ENCODE measurements around the gene CTBP2. TPM values are rescaled to one million over a fixed set of nuclear protein-coding genes. Genes with fewer than 3 reads are reported as not detected.

Gene CTBP2
- total and polyA plus RNA-seq, 2 of the 13 experiments (the other 11 are each of a cell fraction or from before 2014, with no cell fraction given), result 0.08 TPM; not detected in 1

GRCh38 chr10:125087897-125088215, 72.5 kb downstream of the CTBP2 start (continued):
- TF ChIP-seq ZNF607 (CRISPR knock-in tag; IDR thresholded peaks at IDR 0.05; ENCODE audit: borderline replicate concordance), result no peak
- TF ChIP-seq SMARCC2 (IDR thresholded peaks at IDR 0.05), result no peak
- TF ChIP-seq BATF2 (CRISPR knock-in tag; IDR thresholded peaks at IDR 0.05), result no peak

DNA sequence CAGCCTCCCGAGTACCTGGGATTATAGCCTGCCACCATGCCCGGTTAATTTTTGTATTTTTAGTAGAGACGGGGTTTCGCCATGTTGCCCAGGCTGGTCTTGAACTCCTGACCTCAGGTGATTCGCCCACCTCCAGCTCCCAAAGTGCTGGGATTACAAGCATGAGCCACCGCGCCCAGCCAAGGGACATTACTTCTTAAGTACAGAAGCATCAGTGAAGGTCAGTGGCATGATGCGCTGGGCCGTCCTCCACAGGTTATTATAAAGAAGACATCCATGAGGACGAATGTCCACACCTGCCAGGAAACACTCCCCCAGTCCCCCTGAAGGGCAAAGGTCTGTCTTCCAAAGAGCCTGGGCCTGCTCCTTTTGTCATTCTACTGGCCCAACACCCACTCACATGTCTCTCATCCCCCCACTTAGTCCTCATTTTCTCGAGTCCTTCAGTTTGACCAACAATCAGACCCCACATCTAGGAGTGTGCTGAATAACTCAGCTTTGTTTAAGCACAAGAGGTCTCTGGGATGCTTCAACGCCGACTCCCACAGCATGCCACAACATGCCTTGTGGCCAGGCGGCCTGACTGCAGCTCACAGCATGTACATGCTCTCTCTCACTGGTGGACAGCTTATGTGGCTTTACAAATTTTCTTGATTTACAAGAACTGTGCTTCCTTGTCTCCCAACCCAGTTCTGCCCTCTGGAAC, 73.0 kb downstream of the CTBP2 start:
- CTCF ChIA-PET (ENCODE audit: low intra/inter-chr PET ratio, low total read pairs), result no interaction called here
- FAIRE-seq, result no peak
- intact Hi-C loops (cut with micrococcal nuclease; ENCODE audit: unreplicated experiment), result no loop called here

More for the DNA sequence above, 73.0 kb downstream of the CTBP2 start:
- in situ Hi-C loops (cut with HindIII; ENCODE audit: extremely low pct_ligation_motif_present, low pct_unique_long_range_greater_than_20kb), result no loop called here
- POLR2A ChIA-PET, result no interaction called here
- no peak overlapping the region for H3K9ac ChIP-seq (ENCODE audit: insufficient read depth, low read depth, low read length)
- no peak for DNase-seq (ENCODE audit: low spot score)
- no peak overlapping the region for H3K4me2 ChIP-seq (ENCODE audit: low read depth, low read length)
- no peaks in the 10 kb centered on the region for H3K79me2 ChIP-seq (ENCODE audit: insufficient read depth, low read length)
- H2AFZ ChIP-seq (ENCODE audit: low read length), result no peak overlapping the region
- H3K9me3 ChIP-seq (ENCODE audit: low read length), result no peaks in the 10 kb centered on the region
- H3K4me1 ChIP-seq (ENCODE audit: insufficient read depth, low read length), result peaks cover 6% of the 10 kb centered on the region
- no peak overlapping the region for H3K27ac ChIP-seq (ENCODE audit: extremely low read length, insufficient read depth, low read length)
- no peak overlapping the region for H3K4me3 ChIP-seq (replicated peaks in 1 of 3; ENCODE audit: insufficient read depth in 1 of 3, low read depth in 2 of 3, low read length in 3 of 3)
- ATAC-seq, result no peak
- 40% methylated on average over 14 of the region's 14 CpGs for WGBS (ENCODE audit: low lambda C conversion rate)
- peaks cover 1 to 65% of the 10 kb centered on the region in 2 experiments; a peak in 4 of 5 replicates for H3K27me3 ChIP-seq (ENCODE audit: control insufficient read depth in 1 of 2, insufficient read depth in 2 of 2, low read length in 2 of 2)
- no TSS peak for BruUV-seq (replicated peaks)
- H3K36me3 ChIP-seq (replicated peaks in 1 of 2; ENCODE audit: control insufficient read depth in 1 of 2, insufficient read depth in 2 of 2, low read length in 2 of 2), result no peaks in the 10 kb centered on the region
- TF ChIP-seq ZFX (CRISPR knock-in tag; IDR thresholded peaks at IDR 0.05; ENCODE audit: low read depth) (no peak), ZSCAN29 (CRISPR knock-in tag; conservative IDR thresholded peaks at IDR 0.05) (no peak), ZNF569 (CRISPR knock-in tag; IDR thresholded peaks at IDR 0.05; ENCODE audit: borderline replicate concordance) (no peak), SNRNP70 (IDR thresholded peaks at IDR 0.05; ENCODE audit: low read depth, low read length) (no peak), MYC (CRISPR knock-in tag; IDR thresholded peaks at IDR 0.05; ENCODE audit: borderline replicate concordance) (no peak), FOXK1 (CRISPR knock-in tag; IDR thresholded peaks at IDR 0.05; ENCODE audit: borderline replicate concordance, low read depth) (no peak), PHF20 (CRISPR knock-in tag; IDR thresholded peaks at IDR 0.05) (no peak), ZNF484 (CRISPR knock-in tag; IDR thresholded peaks at IDR 0.05; ENCODE audit: borderline replicate concordance, low read depth) (no peak), CREB1 (IDR thresholded peaks at IDR 0.05) (no peak), CREB1 (CRISPR knock-in tag; IDR thresholded peaks at IDR 0.05) (no peak), PRDM10 (CRISPR knock-in tag; IDR thresholded peaks at IDR 0.05; ENCODE audit: low read depth) (no peak)
- TF ChIP-seq, protein P1, sequence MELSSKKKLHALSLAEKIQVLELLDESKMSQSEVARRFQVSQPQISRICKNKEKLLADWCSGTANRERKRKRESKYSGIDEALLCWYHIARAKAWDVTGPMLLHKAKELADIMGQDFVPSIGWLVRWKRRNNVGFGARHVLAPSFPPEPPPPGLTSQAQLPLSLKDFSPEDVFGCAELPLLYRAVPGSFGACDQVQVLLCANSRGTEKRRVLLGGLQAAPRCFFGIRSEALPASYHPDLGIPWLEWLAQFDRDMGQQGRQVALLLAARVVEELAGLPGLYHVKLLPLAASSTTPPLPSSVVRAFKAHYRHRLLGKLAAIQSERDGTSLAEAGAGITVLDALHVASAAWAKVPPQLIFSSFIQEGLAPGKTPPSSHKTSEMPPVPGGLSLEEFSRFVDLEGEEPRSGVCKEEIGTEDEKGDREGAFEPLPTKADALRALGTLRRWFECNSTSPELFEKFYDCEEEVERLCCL (CRISPR knock-in tag; IDR thresholded peaks at IDR 0.05; ENCODE audit: borderline replicate concordance), result no peak
- TF ChIP-seq, protein P2, sequence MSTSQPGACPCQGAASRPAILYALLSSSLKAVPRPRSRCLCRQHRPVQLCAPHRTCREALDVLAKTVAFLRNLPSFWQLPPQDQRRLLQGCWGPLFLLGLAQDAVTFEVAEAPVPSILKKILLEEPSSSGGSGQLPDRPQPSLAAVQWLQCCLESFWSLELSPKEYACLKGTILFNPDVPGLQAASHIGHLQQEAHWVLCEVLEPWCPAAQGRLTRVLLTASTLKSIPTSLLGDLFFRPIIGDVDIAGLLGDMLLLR (CRISPR knock-in tag; IDR thresholded peaks at IDR 0.05), result no peak
- H4K20me1 ChIP-seq (ENCODE audit: insufficient read depth, low read length), result no peaks in the 10 kb centered on the region

Measured in HepG2 (cell line).